GM19395 (cell line): Measurements from ENCODE around the gene MORN3.
A peak's percentile ranks its signal among the peaks of the same experiment; 100 is the strongest.
"Not testable (repeated sequence)": the region's sequence is repeated elsewhere in the genome, so short reads cannot be mapped to it uniquely, and the experiment has no call there.

Experiments
- ATAC-seq: cut with Tn5 transposase; IDR thresholded peaks from one replicate; pipeline ENCODE4 v1.9.1; 2021; ENCODE audit warnings: mild to moderate bottlenecking, moderate library complexity; ENCODE audit not compliant: unreplicated experiment

The MORN3 gene

GRCh38 chr12:121669521-121669900 is at the start of gene MORN3:
Gene MORN3, minus strand, starts transcription at chr12:121669654. Its CDS starts 171 bp downstream, at chr12:121669483.
- no peak for ATAC-seq

- ATAC-seq, result no peak
Measured at GRCh38 chr12:121718653-121719239, 49.3 kb upstream of the MORN3 start.

- no peak for ATAC-seq
Measured at GRCh38 chr12:121717041-121717699, 47.7 kb upstream of the MORN3 start.

GRCh38 chr12:121715862-121716435 is 46.5 kb upstream of the MORN3 start:
- no peak for ATAC-seq

GRCh38 chr12:121715055-121715454 is 45.6 kb upstream of the MORN3 start:
- not testable (repeated sequence) for ATAC-seq

- no peak for ATAC-seq
Measured at GRCh38 chr12:121713793-121714192, 44.3 kb upstream of the MORN3 start.

- ATAC-seq, result no peak
Measured at GRCh38 chr12:121713257-121713777, 43.9 kb upstream of the MORN3 start.

GRCh38 chr12:121712461-121713256 is 43.2 kb upstream of the MORN3 start, which contains the start of gene TMEM120B:
Gene TMEM120B, plus strand, starts transcription at chr12:121712752. Its CDS starts 144 bp downstream, at chr12:121712896.
- peak; percentile 70 for ATAC-seq

GRCh38 chr12:121712190-121712460 is 42.7 kb upstream of the MORN3 start:
- ATAC-seq, result peak; percentile 30

- no peak for ATAC-seq
Measured at GRCh38 chr12:121711361-121712189, 42.1 kb upstream of the MORN3 start.

- ATAC-seq, result no peak
Measured at GRCh38 chr12:121709478-121709961, 40.1 kb upstream of the MORN3 start.

GRCh38 chr12:121709064-121709424 is 39.6 kb upstream of the MORN3 start:
- not testable (repeated sequence) for ATAC-seq

GRCh38 chr12:121708313-121709063 is 39.0 kb upstream of the MORN3 start:
- no peak for ATAC-seq

- ATAC-seq, result no peak
Measured at GRCh38 chr12:121705514-121705913, 36.1 kb upstream of the MORN3 start.

- ATAC-seq, result no peak
Measured at GRCh38 chr12:121702944-121703343, 33.5 kb upstream of the MORN3 start.

- no peak for ATAC-seq
Measured at GRCh38 chr12:121701667-121702277, 32.3 kb upstream of the MORN3 start.

- ATAC-seq, result not testable (repeated sequence)
Measured at GRCh38 chr12:121697861-121698260, 28.4 kb upstream of the MORN3 start.

- ATAC-seq, result no peak
Measured at GRCh38 chr12:121697093-121697698, 27.7 kb upstream of the MORN3 start.

GRCh38 chr12:121693155-121693687 is 23.8 kb upstream of the MORN3 start:
- ATAC-seq, result no peak
